ENCODE data around the gene LAP3.

Gene LAP3

DNA sequence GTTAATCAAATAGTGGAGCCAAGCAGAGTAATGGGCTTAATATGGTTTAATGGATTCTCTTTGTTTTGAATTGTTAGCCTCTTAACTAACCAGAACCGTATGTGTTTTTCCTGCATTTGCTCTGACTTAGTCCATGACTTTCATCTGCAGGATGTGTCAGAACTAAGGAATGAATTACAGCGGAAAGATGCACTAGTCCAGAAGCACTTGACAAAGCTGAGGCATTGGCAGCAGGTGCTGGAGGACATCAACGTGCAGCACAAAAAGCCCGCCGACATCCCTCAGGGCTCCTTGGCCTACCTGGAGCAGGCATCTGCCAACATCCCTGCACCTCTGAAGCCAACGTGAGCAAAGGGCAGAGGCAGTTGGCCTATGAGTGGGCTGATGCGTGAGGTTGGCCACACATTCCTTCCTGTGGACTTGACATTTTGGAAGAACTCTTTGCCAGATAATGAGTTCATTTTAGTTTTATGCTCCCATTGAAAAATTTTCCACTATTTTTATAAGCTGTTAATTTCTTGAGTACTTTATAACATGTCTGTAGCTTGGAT lies 46.5 kb downstream of the LAP3 start:
- DNase-seq = no peak

DNA sequence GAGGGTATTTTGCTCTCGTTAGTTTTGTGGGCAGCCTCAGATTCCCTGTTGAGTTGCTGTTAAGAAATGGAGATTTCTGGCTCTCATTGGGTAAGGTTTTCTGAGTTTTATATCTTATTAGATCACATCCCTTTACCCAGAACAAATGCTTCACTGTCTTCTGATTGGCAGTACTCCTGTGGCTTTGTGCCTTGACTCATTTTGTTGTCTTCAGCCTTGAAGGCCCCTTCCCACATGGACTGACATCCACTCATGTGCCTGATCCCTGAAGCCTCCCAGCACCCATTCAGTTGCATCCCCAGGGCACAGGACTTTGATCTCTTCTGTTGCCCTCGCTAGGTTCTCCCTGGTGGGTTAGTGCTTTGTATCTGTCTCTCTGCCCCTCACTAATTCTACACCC lies 47.8 kb downstream of the LAP3 start:
- no peak for DNase-seq

DNA sequence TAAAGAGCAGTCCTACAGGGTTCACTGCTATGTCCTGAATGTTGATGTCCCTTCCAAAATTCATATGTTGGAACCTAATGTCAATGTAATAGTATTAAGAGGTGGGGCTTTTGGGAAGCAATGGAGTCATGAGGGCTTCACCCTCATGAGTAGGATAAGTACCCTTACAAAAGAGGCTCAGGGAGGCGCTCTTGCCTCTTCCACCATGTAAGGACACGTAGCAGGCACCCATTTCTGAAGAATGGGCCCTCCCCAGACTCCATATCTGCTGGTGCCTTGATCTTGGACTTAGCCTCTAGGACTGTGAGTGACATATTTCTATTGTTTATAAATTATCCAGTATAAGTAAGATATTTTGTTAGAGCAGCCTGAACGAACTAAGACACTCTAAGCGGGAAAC lies 53.2 kb downstream of the LAP3 start:
- DNase-seq = no peak

DNA sequence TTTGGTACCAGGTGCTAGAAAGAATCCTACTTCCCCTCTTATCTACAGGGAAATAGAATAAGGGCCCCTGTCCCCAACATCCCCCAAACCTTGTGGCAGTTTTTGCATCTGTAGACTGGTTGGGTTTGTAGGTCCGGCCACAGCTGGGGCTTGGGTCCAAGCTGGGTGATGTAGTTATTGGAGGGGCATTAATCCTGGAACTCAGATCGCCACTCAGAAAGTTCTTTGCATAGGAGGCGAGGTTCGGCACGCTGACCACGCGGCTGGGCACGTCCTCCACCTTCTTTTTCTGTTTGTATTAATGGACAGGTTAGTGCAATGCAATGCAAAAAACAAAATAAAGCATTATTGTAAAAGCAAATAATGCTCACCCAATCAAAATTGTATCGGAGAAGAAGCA lies 56.6 kb downstream of the LAP3 start:
- DNase-seq = no peak

DNA sequence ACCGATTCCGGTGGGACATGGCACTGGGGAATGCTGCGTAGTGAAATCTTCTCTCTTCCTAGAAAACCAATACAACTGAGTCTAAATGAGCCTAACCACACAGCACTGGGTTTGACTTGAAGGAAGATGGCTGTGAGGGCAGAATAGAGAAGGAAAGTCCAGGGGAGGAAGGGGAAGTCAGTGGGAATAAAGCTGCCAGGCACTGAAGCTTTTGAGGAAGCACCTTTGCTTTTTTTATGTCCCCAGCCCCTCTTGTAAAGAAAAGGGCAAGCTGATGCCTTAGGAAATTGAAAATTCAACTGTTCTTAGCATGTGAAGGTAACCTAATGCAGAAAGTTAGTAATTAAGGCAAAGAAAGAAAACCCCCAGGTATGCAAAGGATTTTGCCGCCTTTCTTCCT lies 58.1 kb downstream of the LAP3 start:
- DNase-seq = no peak

DNA sequence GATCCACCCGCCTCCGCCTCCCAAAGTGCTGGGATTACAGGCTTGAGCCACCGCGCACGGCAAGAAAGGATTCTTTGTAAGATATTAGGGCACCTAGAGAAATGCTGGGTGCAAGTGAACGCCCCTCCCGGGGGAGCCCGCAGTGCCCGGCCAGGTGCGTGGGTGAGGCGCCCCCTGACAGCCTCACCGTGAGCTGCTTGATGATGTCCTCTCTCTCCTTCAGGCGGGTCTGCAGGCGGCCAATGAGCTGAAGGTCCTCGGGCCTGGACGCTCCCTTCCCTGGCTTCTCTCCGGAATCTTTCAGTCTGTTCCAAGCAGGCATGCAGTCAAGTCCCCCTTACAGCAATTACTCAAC lies 59.3 kb downstream of the LAP3 start:
- no peak for DNase-seq

DNA sequence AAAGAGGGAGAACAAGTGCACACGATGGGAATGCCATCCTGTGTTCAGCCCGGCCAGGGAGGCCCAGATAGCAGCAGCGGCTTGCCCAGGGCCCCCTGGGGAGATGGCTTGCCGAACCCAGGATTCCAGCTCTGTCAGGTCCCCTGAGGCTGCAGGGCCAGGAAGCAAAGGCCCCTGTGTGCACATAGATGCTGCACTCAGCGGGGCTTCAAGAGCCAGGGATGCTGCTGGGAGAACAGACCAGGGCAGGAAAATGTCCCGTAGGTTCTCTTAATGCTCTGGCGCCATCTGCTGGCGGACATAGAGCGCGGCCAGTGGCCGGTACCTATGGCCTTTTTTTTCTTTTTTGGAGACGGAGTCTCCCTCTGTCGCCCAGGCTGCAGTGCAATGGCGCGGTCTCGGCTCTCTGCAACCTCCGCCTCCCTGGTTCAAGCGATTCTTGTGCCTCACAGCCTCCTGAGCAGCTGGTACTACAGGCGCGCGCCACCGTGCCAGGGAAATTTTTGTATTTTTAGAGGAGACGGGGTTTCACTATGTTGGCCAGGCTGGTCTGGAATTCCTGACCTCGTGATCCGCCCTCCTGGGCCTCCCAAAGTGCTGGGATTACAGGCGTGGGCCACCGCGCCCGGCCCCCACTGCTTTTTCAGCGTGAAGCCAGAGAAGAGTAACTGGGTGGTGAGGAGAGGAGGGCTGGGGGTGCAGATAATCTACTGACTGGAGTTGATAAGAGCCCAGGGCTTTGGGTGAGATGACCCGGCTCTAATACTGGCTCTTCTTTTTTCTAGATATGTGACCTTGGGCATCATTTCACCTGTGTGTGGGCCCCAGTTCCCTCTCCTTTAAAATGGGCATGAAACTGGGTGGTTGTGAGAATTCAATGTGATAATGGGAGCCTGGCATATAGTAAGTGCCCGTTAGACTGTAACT lies 60.0 kb downstream of the LAP3 start:
- DNase-seq = peak; percentile 64

DNA sequence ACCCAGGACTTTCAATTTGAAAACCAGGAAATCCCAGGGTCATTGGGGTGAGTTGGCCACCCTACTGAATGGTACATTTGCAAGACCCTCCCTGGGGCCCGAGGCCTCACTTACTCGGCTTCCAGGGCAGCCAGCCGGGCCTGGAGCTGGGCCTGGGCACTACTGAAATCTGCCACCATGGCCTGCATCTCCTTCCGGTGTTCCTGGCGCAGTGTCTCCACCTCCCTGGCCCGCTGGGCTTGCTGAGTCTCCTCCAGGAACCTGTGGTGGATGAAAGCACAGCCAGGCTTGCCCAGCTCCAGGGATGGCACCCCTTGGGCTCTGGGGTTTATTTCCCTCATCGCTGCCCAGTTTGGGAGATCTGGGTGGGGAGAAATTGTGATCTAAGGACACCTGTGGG lies 62.1 kb downstream of the LAP3 start:
- no peak for DNase-seq

DNA sequence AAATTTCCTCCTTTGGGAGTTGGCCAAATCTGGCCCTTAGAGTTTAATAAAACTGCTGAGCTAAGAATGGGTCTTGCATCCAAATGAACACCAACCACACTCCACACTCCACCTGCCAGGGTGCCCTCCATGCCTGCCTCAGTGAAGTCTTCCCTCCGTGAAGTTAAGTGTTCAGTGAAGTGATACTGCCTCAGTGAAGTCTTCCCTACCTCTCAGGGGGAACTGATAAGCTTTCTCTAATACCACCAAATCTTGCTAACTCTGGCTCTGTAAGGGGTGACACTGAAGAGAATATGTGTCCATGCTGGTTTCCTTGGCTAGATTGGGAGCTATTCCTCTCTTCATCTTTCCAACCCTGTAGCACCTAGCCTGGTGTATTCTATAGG lies 65.4 kb downstream of the LAP3 start:
- DNase-seq = no peak

DNA sequence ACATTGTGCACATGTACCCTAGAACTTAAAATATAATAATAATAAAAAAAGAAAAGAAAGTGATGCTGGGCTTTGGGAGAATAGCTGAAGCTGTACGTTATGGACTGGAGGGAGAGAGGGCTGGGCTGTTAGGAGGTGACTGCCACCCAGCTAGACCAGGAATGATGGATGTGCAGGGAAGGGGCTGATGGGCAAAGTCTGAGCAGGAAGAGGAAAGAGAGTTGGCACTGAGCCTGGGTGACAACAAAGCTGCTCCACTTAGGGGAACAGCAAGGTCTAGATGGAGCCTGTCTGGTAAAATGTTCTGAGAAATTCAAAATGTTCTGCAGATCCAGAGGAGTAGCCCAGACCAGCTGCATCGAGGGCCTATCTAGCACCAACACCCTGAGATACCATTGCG lies 69.7 kb downstream of the LAP3 start:
- no peak for DNase-seq

DNA sequence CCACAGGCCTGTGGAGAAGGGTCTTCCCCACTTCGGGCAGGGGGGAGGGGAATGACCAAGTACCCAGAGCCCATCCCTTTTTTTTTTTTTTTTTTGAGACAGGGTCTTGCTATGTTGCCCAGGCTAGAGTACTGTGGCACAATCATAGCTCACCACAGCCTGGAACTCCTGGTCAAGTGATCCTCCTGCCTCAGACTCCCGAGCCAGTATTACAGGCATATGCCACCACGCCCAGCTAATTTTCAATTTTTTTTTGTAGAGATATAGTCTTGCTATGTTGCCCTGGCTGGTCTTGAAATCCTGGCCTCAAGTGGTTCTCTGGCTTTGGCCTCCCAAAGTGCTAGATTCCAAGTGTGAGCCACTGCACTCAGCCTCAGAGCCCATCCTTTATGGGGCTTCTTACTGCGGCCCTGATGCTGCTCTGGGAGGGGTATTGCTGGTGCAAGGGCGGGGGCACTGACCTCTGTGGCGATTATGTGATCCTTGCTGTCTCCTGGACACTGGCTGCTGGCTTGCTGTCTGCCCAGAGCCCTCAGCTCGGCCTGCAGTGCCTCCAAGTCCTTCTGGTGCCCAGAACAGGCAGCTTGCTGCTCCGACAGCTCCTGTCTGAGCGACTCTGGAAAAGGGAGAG lies 70.3 kb downstream of the LAP3 start:
- no peak for DNase-seq

DNA sequence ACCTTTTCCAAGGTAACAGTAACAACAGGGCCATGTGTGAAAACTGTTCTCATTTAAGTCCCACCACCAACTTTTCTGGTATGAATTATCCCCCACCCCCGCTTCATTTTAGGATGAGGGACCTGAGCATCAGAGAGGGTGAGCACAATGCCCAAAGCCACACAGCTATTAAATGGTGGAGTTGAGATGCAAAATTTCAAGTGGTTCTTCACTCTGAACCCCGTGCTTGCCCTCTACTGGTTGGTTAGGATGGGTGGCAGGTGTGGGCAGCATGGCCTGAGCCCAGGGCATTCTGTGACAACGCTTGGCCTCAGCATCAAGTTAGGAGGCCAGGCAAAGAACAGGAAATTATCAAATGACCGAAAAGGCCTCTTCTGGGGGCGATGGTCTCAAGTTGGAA lies 70.9 kb downstream of the LAP3 start:
- DNase-seq = no peak

DNA sequence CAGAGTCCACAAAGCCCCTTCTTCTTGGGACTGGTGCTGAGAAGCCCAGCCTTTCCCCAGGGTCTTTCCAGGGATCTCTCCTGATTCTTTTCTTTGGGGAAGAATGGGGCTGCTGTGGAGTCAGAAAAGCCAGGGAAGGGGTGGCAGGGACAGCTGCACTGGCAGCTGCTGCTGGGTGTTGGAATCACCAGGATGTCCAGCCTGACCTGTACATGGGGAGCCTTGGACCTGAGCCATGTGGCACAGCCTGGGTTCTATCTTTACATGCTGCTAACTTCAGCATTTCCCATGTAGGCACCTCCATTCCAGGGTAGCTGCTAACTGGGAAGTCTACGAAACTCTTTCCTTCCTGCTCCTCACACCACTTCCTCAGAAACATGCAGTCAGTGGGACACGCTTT lies 73.4 kb downstream of the LAP3 start:
- DNase-seq = no peak

DNA sequence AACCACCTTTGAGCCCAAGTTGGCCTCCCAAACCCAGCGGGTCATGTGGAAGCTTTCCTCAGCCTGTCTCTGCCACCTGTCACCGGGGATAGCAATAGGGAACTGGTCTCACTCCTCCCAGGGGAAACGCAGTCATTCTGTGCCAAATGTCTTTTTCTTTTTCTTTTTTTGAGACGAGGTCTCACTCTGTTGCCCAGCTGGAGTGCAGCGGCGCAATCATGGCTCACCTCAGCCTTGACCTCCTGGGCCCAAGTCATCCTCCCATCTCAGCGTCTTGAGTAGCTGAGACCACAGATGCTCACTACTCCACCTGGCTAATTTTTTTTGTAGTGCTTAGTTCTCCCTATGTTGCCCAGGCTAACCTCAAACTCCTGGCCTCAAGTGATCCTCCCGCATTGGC lies 77.7 kb downstream of the LAP3 start:
- DNase-seq = no peak

DNA sequence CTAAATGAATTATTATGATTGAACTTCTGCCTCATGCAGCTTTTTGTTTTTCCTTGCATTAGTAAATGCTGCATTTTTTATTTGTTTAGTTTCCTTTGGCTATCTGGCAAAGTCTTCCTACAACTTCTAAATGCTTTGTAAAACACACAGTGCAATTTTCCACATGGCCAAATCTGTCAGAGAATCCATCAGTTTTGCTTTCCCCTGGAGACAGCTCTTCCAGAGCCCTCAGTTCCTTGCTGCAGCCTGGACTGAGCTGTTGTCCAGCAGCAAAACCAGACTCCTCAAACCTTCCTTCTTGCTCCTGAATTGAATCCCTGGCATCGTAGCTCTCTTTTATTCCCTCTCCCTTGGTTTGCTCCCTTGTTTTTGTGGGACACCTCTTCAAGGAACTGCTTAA lies 80.1 kb downstream of the LAP3 start:
- DNase-seq = no peak

All from CD4-positive, alpha-beta T cell treated with Interferon gamma for 1 hour (primary cell).